22Rv1 (cell line): ENCODE results near the gene C6orf136.

Source experiments
- H3K27ac ChIP-seq: fragments of 450-650 bp; 2 replicates; pipeline ENCODE4 v1.5.1; 2017
- ZFX ChIP-seq: fragments of 450-650 bp; IDR thresholded peaks from 2 replicates; pipeline ENCODE4 v1.6.1; 2017; ENCODE audit warnings: antibody characterized with exemption, borderline replicate concordance
- TF ChIP-seq, protein P1 (sequence below): fragments of 450-650 bp; IDR thresholded peaks from 2 replicates; pipeline ENCODE4 v1.5.1; 2017; ENCODE audit warnings: mild to moderate bottlenecking

Gene C6orf136

DNA sequence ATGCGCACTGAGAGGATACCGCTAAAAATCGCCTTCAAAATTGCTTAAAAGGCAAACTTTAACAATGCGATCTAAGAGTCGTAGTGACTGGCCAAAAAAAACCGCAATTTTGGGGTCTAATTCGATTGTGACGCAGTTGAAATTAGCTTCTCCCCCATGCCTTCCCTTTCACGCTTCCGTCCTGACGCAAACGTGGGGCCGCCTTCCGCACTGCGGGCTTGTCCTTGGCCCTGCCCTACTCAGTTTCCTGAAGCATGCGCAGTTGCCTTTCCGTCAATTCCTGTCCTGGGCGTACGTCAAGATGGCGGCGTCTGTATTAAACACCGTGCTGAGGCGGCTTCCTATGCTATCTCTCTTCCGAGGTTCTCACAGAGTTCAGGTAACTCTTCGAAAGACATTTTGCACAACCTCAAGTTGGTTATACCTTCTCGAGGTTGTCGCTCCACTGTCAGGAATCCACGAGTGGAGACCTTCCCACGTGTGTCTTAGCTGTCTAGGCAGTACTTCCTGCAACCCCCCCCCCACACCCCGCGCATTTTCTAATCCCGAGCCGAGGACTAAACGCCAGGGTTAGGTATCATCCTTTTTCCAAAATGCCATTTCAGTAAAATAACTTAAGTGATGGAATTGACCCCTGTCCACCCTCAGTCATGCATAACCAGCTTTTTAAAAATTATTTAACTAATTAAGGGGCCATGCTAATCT, 29.2 kb upstream of the C6orf136 start, which contains the start of gene MRPS18B:
TSS of gene MRPS18B (plus strand) at position 276 of the 705 bp plus-strand sequence. CDS start at position 302, 26 bp downstream.
- H3K27ac ChIP-seq = peak within 1 kb of the TSS; percentile 99
- TF ChIP-seq ZFX = no peak
- TF ChIP-seq, protein P1, sequence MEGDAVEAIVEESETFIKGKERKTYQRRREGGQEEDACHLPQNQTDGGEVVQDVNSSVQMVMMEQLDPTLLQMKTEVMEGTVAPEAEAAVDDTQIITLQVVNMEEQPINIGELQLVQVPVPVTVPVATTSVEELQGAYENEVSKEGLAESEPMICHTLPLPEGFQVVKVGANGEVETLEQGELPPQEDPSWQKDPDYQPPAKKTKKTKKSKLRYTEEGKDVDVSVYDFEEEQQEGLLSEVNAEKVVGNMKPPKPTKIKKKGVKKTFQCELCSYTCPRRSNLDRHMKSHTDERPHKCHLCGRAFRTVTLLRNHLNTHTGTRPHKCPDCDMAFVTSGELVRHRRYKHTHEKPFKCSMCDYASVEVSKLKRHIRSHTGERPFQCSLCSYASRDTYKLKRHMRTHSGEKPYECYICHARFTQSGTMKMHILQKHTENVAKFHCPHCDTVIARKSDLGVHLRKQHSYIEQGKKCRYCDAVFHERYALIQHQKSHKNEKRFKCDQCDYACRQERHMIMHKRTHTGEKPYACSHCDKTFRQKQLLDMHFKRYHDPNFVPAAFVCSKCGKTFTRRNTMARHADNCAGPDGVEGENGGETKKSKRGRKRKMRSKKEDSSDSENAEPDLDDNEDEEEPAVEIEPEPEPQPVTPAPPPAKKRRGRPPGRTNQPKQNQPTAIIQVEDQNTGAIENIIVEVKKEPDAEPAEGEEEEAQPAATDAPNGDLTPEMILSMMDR = no peak

DNA sequence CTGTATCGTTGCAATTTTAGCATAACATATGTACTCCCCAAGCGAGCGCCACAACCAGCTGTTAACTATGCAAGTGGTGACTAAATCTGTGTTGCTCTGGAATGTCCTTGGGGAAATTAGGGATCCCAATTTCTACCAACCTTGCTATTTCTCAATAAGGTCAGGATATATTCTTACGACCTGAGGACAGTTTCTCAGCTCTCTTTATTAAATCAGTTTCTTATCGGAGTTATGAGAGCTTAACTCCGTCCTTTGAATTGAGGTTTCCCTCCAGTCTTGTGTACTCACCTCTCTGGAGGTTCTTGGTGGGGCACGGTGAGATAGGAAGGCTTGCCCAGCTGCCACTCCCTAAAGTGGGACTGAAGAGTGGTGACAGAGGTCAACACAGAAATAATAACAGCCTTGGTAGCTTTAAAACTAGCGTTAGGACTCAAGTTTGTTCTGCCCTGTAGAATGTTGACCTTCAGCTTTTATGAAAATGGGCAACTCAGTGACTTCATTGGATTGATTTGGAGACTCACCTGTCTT, 28.6 kb upstream of the C6orf136 start:
- TF ChIP-seq, protein P1 = no peak
- H3K27ac ChIP-seq = peak overlapping the region; percentile 99

DNA sequence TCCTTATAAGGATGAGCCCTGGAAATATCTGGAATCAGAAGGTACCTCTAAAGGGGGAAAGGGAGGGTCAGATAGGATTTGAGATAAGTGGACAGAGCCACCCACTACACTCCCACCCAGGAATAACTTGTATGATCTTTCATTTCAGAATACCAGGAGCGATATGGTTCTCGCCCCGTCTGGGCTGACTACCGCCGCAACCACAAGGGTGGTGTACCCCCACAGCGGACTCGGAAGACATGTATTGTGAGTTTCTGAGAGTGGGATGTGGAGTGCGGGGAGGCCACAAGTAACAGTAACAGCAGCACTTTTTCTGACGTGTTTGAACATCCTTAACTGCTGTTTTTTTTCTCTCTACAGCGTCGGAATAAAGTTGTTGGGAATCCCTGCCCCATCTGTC, 27.4 kb upstream of the C6orf136 start:
- no peak for TF ChIP-seq ZFX
- TF ChIP-seq, protein P1 = no peak
- peak overlapping the region; percentile 99; the same call in 1 of the 2 replicates for H3K27ac ChIP-seq

DNA sequence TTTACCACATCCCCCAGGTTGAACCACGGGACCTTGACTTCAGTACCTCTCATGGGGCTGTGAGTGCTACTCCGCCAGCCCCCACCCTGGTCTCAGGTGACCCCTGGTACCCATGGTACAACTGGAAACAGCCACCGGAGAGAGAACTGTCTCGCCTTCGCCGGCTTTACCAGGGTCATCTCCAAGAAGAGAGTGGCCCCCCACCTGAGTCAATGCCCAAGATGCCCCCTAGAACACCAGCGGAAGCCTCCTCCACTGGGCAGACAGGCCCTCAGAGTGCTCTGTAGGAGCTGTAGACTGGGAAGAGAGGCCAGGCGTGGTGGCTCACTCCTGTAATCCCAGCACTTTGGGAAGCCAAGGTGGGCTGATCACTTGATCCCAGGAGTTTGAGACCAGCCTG, 21.4 kb upstream of the C6orf136 start:
- TF ChIP-seq ZFX = no peak
- TF ChIP-seq, protein P1 = no peak
- peak overlapping the region; percentile 79 for H3K27ac ChIP-seq

DNA sequence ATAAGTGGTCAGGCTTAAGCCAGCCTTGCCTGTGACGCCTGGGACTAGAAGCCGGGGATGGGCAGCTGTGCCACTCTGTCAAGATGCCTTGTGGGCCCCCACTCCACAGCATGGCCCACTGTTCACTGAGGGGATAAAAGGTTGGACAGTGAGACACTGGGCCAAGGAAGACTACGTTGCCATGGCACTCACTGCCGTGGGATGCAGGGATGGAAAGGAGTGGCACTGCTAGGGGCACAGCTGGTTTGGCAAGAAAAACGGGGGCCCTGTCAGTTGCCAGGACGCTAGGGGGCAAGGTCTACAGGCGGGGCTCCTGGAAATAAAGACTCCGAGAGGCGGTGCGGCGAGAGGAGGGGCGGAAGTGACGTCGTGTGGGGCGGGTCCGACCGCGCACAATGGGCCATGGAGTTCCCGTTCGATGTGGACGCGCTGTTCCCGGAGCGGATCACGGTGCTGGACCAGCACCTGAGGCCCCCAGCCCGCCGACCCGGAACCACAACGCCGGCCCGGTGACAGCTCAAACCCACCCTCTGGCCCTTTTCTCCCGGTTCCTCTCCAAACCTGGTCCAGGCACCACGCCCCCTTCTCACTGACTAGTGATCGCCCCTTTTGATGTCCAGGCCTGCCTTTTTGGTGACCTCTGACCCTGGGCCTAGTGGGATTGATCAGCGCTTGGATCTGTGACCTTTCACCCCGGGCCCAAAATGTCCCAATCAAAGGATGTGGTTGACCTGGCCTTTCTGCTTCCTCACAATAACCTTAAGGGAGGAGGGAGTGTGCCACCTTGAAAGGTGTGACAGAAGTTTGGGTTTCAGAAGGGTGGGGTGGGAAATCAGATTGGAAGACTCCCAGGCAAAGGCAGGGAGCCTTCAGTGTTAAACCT, 20.2 kb upstream of the C6orf136 start, which contains the start of gene ATAT1:
TSS of gene ATAT1 (plus strand) at position 391 of the 883 bp plus-strand sequence.
- TF ChIP-seq ZFX = no peak
- TF ChIP-seq, protein P1 = peak; percentile 40
- peak within 1 kb of the TSS; percentile 79 for H3K27ac ChIP-seq

DNA sequence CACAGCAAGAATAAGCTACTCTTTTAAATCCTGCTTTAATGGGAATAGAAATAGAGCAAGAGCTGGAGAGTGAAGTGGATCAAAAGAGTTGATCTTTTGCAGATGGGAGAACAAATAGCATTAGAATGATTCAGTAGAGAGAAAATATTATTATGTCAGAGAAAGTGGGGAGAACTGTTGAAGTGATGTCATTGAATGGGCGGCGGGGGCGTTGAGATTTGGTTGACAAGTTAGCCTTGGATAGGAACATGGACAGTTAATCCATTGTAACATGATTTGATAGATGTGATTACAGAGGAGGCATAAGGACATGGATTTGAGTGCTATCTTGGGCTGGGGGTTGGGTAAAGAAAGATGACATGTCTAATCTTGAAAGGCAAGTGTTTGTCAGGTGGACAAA, 11.1 kb upstream of the C6orf136 start:
- no peak overlapping the region for H3K27ac ChIP-seq
- TF ChIP-seq ZFX = no peak
- TF ChIP-seq, protein P1 = no peak
